ENCODE results near the gene MC5R.

MC5R gene

GRCh38 chr18:13871701-13872100 is 47.8 kb downstream of the MC5R start:
- Histone ChIP-seq H3K27me3 (ENCODE audit: insufficient read depth, poor library complexity, severe bottlenecking) (peaks cover 41% of the 10 kb centered on the region), H3K36me3 (ENCODE audit: low read depth) (no peaks in the 10 kb centered on the region), H3K4me1 (ENCODE audit: insufficient read depth, poor library complexity, severe bottlenecking) (no peaks in the 10 kb centered on the region), H3K9me3 (ENCODE audit: severe bottlenecking) (no peaks in the 10 kb centered on the region), H3K27ac (ENCODE audit: poor library complexity, severe bottlenecking) (no peak overlapping the region), H3K4me3 (ENCODE audit: severe bottlenecking) (no peak overlapping the region)
- TF ChIP-seq, protein P1, sequence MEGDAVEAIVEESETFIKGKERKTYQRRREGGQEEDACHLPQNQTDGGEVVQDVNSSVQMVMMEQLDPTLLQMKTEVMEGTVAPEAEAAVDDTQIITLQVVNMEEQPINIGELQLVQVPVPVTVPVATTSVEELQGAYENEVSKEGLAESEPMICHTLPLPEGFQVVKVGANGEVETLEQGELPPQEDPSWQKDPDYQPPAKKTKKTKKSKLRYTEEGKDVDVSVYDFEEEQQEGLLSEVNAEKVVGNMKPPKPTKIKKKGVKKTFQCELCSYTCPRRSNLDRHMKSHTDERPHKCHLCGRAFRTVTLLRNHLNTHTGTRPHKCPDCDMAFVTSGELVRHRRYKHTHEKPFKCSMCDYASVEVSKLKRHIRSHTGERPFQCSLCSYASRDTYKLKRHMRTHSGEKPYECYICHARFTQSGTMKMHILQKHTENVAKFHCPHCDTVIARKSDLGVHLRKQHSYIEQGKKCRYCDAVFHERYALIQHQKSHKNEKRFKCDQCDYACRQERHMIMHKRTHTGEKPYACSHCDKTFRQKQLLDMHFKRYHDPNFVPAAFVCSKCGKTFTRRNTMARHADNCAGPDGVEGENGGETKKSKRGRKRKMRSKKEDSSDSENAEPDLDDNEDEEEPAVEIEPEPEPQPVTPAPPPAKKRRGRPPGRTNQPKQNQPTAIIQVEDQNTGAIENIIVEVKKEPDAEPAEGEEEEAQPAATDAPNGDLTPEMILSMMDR (IDR thresholded peaks at IDR 0.05; ENCODE audit: poor library complexity, severe bottlenecking): no peak
- ATAC-seq (ENCODE audit: low read depth): no peak
- no peak for DNase-seq (ENCODE audit: low spot score)

- no peaks in the 10 kb centered on the region for H3K9me3 ChIP-seq (ENCODE audit: severe bottlenecking)
- H3K36me3 ChIP-seq (ENCODE audit: low read depth): no peaks in the 10 kb centered on the region
- no peaks in the 10 kb centered on the region for H3K4me1 ChIP-seq (ENCODE audit: insufficient read depth, poor library complexity, severe bottlenecking)
- peaks cover 36% of the 10 kb centered on the region for H3K27me3 ChIP-seq (ENCODE audit: insufficient read depth, poor library complexity, severe bottlenecking)
- TF ChIP-seq, protein P1 (IDR thresholded peaks at IDR 0.05; ENCODE audit: poor library complexity, severe bottlenecking): no peak
- DNase-seq (ENCODE audit: low spot score) (no peak), ATAC-seq (ENCODE audit: low read depth) (no peak)
- no peak overlapping the region for H3K4me3 ChIP-seq (ENCODE audit: severe bottlenecking)
- H3K27ac ChIP-seq (ENCODE audit: poor library complexity, severe bottlenecking): no peak overlapping the region
These were observed 48.4 kb downstream of the MC5R start for GRCh38 chr18:13872373-13872772.

DNA sequence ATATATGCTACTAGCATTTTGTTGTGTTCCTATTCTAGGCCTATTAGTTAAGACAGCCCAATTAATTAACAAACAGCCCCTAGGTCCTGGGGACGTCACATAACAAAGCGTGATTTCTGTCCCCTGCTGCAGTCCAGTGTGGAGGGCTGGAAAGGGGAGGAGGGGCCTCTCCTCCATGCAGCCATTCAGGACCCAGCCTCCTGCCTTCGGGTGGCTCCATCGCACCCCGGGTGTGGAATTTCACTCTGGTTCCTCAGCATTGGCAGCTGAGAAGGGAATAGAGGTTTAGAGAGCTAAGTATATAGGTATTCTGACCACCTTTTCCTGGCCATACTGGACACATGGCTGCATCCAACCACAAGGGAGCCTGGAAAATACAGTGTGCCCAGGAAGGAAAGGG is 49.0 kb downstream of the MC5R start:
- no peak for ATAC-seq (ENCODE audit: low read depth)
- Histone ChIP-seq H3K27ac (ENCODE audit: poor library complexity, severe bottlenecking) (no peak overlapping the region), H3K4me3 (ENCODE audit: severe bottlenecking) (no peak overlapping the region), H3K9me3 (ENCODE audit: severe bottlenecking) (no peaks in the 10 kb centered on the region), H3K27me3 (ENCODE audit: insufficient read depth, poor library complexity, severe bottlenecking) (peaks cover 31% of the 10 kb centered on the region), H3K4me1 (ENCODE audit: insufficient read depth, poor library complexity, severe bottlenecking) (no peaks in the 10 kb centered on the region), H3K36me3 (ENCODE audit: low read depth) (no peaks in the 10 kb centered on the region)
- TF ChIP-seq, protein P1 (IDR thresholded peaks at IDR 0.05; ENCODE audit: poor library complexity, severe bottlenecking): no peak
- no peak for DNase-seq (ENCODE audit: low spot score)

DNA sequence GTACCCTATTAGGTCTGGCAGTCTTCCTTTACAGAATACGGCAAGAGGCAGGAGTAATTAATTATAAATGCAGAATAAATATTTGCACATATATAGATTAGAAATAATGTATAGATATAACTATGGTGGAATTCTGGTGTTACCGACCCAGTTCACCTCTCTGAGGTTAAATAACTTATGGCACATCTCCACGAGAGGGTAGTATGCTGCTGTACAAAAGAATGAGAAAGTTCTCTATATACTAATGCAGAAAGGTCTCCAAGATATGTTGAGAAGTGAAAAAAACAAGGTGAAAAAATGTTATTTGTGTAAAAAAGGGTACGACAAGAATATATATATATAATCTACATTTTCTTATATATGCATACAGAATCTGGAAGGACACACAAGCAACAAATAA is 50.6 kb downstream of the MC5R start:
- Histone ChIP-seq H3K36me3 (ENCODE audit: low read depth) (no peaks in the 10 kb centered on the region), H3K27ac (ENCODE audit: poor library complexity, severe bottlenecking) (no peak overlapping the region), H3K4me1 (ENCODE audit: insufficient read depth, poor library complexity, severe bottlenecking) (no peaks in the 10 kb centered on the region), H3K4me3 (ENCODE audit: severe bottlenecking) (no peak overlapping the region), H3K27me3 (ENCODE audit: insufficient read depth, poor library complexity, severe bottlenecking) (peaks cover 15% of the 10 kb centered on the region), H3K9me3 (ENCODE audit: severe bottlenecking) (no peaks in the 10 kb centered on the region)
- no peak for DNase-seq (ENCODE audit: low spot score)
- no peak for ATAC-seq (ENCODE audit: low read depth)
- TF ChIP-seq, protein P1 (IDR thresholded peaks at IDR 0.05; ENCODE audit: poor library complexity, severe bottlenecking): no peak

Measured in RWPE2 (cell line).